GM12878 (cell line): ENCODE data around the gene NTN1. TPM values are rescaled to one million over a fixed set of nuclear protein-coding genes. Genes with fewer than 3 reads are reported as not detected.

Source experiments
- ATAC-seq: fragments of 200-7000 bp; cut with Tn5 transposase; 3 replicates; pipeline ENCODE4 v1.9.1; 2020; ENCODE audit warnings: mild to moderate bottlenecking, moderate library complexity
- BruUV-seq: library from RNA; stranded (reverse); fragments of 400-500 nt; replicated peaks from 2 replicates; lab custom pipeline; 2021; lab: Mats Ljungman, UMichigan
- CTCF ChIA-PET: fragments of 300-600 bp; sonication (Branson Sonifier 250); formaldehyde crosslinking; extraction: SDS; loops from one replicate; lab custom pipeline; 2021; ENCODE audit warnings: inconsistent platforms; lab: Yijun Ruan, JAX
- POLR2A ChIA-PET: fragments of 350-600 bp; formaldehyde crosslinking; extraction: SDS; loops from one replicate; lab custom pipeline; 2021; ENCODE audit warnings: inconsistent platforms; lab: Charles Lee
- RAD21 ChIA-PET: fragments of 300-600 bp; sonication (Branson Sonifier 250); formaldehyde crosslinking; loops from one replicate; lab custom pipeline; 2023; ENCODE audit warnings: antibody characterized with exemption; ENCODE audit not compliant: unreplicated experiment; lab: Charles Lee
- SMC1A ChIA-PET: fragments of 300-600 bp; sonication (Branson Sonifier 250); formaldehyde crosslinking; loops from one replicate; lab custom pipeline; 2023; ENCODE audit not compliant: unreplicated experiment, uncharacterized antibody; lab: Charles Lee
- DNase-seq: peaks from one replicate; pipeline ENCODE4 v3.0.0-alpha.2; 2011; ENCODE audit warnings: low read depth, low spot score
- FAIRE-seq: peaks from 3 replicates; lab custom pipeline; 2011; peaks lifted over from hg19 to GRCh38; lab: Jason Lieb, UNC
- H2AFZ ChIP-seq: 2 replicates; pipeline ENCODE4 v1.6.0; 2011; ENCODE audit warnings: low read depth, low read length, control low read depth; ENCODE audit not compliant: control insufficient read depth
- H3K27ac ChIP-seq: 2 replicates; pipeline ENCODE4 v1.5.1; 2011; ENCODE audit warnings: control low read depth; ENCODE audit not compliant: control insufficient read depth, insufficient read depth
- H3K27me3 ChIP-seq, 2 experiments: replicated peaks in 1 of 2; 2 replicates each; pipeline versions ENCODE4 v1.6.0 to v1.6.1; 2011; ENCODE audit warnings: low read length in 1 of 2; ENCODE audit not compliant: control insufficient read depth in 2 of 2, insufficient read depth in 2 of 2
- H3K36me3 ChIP-seq, 2 experiments: 2 replicates each; pipeline ENCODE4 v1.5.1; 2011; ENCODE audit warnings: low read length in 1 of 2; ENCODE audit not compliant: control insufficient read depth in 2 of 2, insufficient read depth in 2 of 2
- H3K4me1 ChIP-seq: 2 replicates; pipeline ENCODE4 v1.6.1; 2011; ENCODE audit warnings: mild to moderate bottlenecking, low read length, moderate library complexity, mixed read lengths; ENCODE audit not compliant: control insufficient read depth, insufficient read depth
- H3K4me2 ChIP-seq: 2 replicates; pipeline ENCODE4 v1.6.0; 2011; ENCODE audit warnings: control low read depth; ENCODE audit not compliant: control insufficient read depth, insufficient read depth
- H3K4me3 ChIP-seq: fragments of 200-600 bp; sonication (generic); 2 replicates; pipeline ENCODE4 v1.5.1; 2016
- H3K79me2 ChIP-seq: 2 replicates; pipeline ENCODE4 v1.6.0; 2011; ENCODE audit warnings: low read length; ENCODE audit not compliant: control insufficient read depth, insufficient read depth
- H3K9ac ChIP-seq: 2 replicates; pipeline ENCODE4 v1.8.0; 2011; ENCODE audit warnings: low read length, control low read depth, mixed read lengths; ENCODE audit not compliant: control insufficient read depth, insufficient read depth
- H3K9me3 ChIP-seq: replicated peaks from 3 replicates; pipeline ENCODE4 v1.5.1; 2011; ENCODE audit warnings: mild to moderate bottlenecking, low read length; ENCODE audit not compliant: control insufficient read depth, insufficient read depth
- H4K20me1 ChIP-seq: 2 replicates; pipeline ENCODE4 v1.6.0; 2011; ENCODE audit not compliant: control insufficient read depth, insufficient read depth
- ATF2 ChIP-seq: IDR thresholded peaks from 2 replicates; pipeline ENCODE4 v1.6.1; 2012; ENCODE audit warnings: low read length, inconsistent platforms
- ATF7 ChIP-seq: fragments of 450-650 bp; IDR thresholded peaks from 2 replicates; pipeline ENCODE4 v1.6.1; 2016; ENCODE audit warnings: low read depth, mild to moderate bottlenecking
- BRCA1 ChIP-seq: IDR thresholded peaks from 2 replicates; pipeline ENCODE4 v1.6.1; 2011; ENCODE audit warnings: low read depth, low read length, improper control_type of control experiment
- CTCF ChIP-seq, 3 experiments: IDR thresholded peaks in 2 of 3; conservative IDR thresholded peaks in 1 of 3; 2 replicates each; pipeline ENCODE4 v1.5.1; 2011; ENCODE audit warnings: low read depth in 3 of 3, low read length in 3 of 3, mild to moderate bottlenecking in 3 of 3, control low read depth in 2 of 3, moderate library complexity in 2 of 3, inconsistent platforms in 1 of 3, mixed read lengths in 1 of 3; ENCODE audit not compliant: control insufficient read depth in 2 of 3, insufficient read depth in 1 of 3; ENCODE audit errors: extremely low read depth in 1 of 3
- E2F8 ChIP-seq: fragments of 450-650 bp; IDR thresholded peaks from 2 replicates; pipeline ENCODE4 v1.6.1; 2018; ENCODE audit warnings: mild to moderate bottlenecking, low read depth, moderate library complexity; ENCODE audit not compliant: partially characterized antibody
- HCFC1 ChIP-seq: fragments of 150-350 bp; IDR thresholded peaks from 2 replicates; pipeline ENCODE4 v1.6.1; 2014; ENCODE audit warnings: low read length
- HDGF ChIP-seq: fragments of 450-650 bp; IDR thresholded peaks from 2 replicates; pipeline ENCODE4 v1.6.1; 2016; ENCODE audit warnings: antibody characterized with exemption
- IRF3 ChIP-seq: fragments of 450-650 bp; IDR thresholded peaks from 2 replicates; pipeline ENCODE4 v1.6.1; 2014; ENCODE audit warnings: mild to moderate bottlenecking
- KDM1A ChIP-seq: fragments of 200-600 bp; sonication (generic); IDR thresholded peaks from 2 replicates; pipeline ENCODE4 v1.6.1; 2016; ENCODE audit warnings: borderline replicate concordance
- MEF2A ChIP-seq: IDR thresholded peaks from 2 replicates; pipeline ENCODE4 v1.6.1; 2011; ENCODE audit warnings: low read depth, mild to moderate bottlenecking, low read length, moderate library complexity; ENCODE audit not compliant: insufficient read depth
- NFXL1 ChIP-seq: fragments of 450-650 bp; IDR thresholded peaks from 2 replicates; pipeline ENCODE4 v1.6.1; 2017; ENCODE audit warnings: antibody characterized with exemption, mild to moderate bottlenecking, borderline replicate concordance
- PAX8 ChIP-seq: fragments of 450-650 bp; IDR thresholded peaks from 2 replicates; pipeline ENCODE4 v1.6.1; 2017; ENCODE audit warnings: mild to moderate bottlenecking, moderate library complexity
- POLR2A ChIP-seq: IDR thresholded peaks from 2 replicates; pipeline ENCODE4 v1.6.1; 2011; ENCODE audit warnings: low read depth, mild to moderate bottlenecking, low read length
- RAD21 ChIP-seq: IDR thresholded peaks from 2 replicates; pipeline ENCODE4 v1.6.1; 2011; ENCODE audit warnings: mild to moderate bottlenecking, low read depth, low read length, moderate library complexity; ENCODE audit not compliant: insufficient read depth
- RB1 ChIP-seq: fragments of 450-650 bp; formaldehyde crosslinking; IDR thresholded peaks from 2 replicates; pipeline ENCODE4 v1.6.1; 2017; ENCODE audit warnings: mild to moderate bottlenecking, borderline replicate concordance
- SP1 ChIP-seq: IDR thresholded peaks from one replicate; pipeline ENCODE4 v1.6.1; 2011; ENCODE audit warnings: low read depth, low read length
- SREBF1 ChIP-seq: IDR thresholded peaks from 2 replicates; pipeline ENCODE4 v1.6.1; 2012; ENCODE audit warnings: mild to moderate bottlenecking, low read length
- TCF12 ChIP-seq: IDR thresholded peaks from 2 replicates; pipeline ENCODE4 v1.6.1; 2011; ENCODE audit warnings: low read depth, mild to moderate bottlenecking, low read length
- ZNF24 ChIP-seq: fragments of 450-650 bp; IDR thresholded peaks from 2 replicates; pipeline ENCODE4 v1.6.1; 2017; ENCODE audit warnings: antibody characterized with exemption, mild to moderate bottlenecking
- ZNF274 ChIP-seq: IDR thresholded peaks from one replicate; pipeline ENCODE4 v1.8.0; 2011; ENCODE audit not compliant: insufficient read length, insufficient read depth
- WGBS: methylation state at CpG from one replicate; pipeline ENCODE4 v1.1.6; 2016; ENCODE audit warnings: low lambda C conversion rate; ENCODE audit not compliant: insufficient replicate concordance, insufficient coverage; ENCODE audit errors: missing lambda C conversion rate; 5-methylcytosine and 5-hydroxymethylcytosine counted together
- in situ Hi-C: fragments of 300-500 bp; cut with MboI; formaldehyde crosslinking; loops from 9 replicates; pipeline ENCODE4 v1.14.3; 2018; ENCODE audit warnings: mixed read lengths
- intact Hi-C: fragments of 100-400 bp; cut with micrococcal nuclease; formaldehyde crosslinking; loops from one replicate; pipeline ENCODE4 v1.14.2; 2022; ENCODE audit not compliant: unreplicated experiment
- polyA plus RNA-seq, 11 experiments: library from polyadenylated mRNA; depleted of rRNA in 4 of 11; unstranded in 6 of 11; stranded (reverse) in 5 of 11; fragments of >200 nt; fragmentation: Nextera tagmentation in 4 of 11; fragmentation: Illumina TruSeq in 1 of 11; extraction: Ambion mirVana in 4 of 11; extraction: Trizol in 1 of 11; gene quantifications; 1 replicate in 1 of 11; 2 replicates in 10 of 11; pipeline versions ENCODE4 v1.2.1 to v1.2.3, GENCODE V29; 2011 to 2016; ENCODE audit warnings: inconsistent platforms in 2 of 11, missing spikeins in 2 of 11, low read depth in 1 of 11
- total RNA-seq, 4 experiments: library from RNA; depleted of rRNA in 3 of 4; stranded (reverse); fragments of >200 nt in 3 of 4; fragmentation: Illumina TruSeq in 1 of 4; extraction: Trizol in 1 of 4; gene quantifications; 2 replicates each; pipeline versions ENCODE4 v1.2.1 to v1.2.3, GENCODE V29; 2013 to 2021

NTN1 gene
- total and polyA plus RNA-seq, 10 of the 15 experiments (the other 5 are each of a cell fraction or from before 2014, with no cell fraction given), result 0.02 to 0.89 (median 0.35) TPM

GRCh38 chr17:9051561-9051960 is 30.3 kb downstream of the NTN1 start (continued):
- no peak for TF ChIP-seq MEF2A
- no peak for TF ChIP-seq RB1
- no peak for TF ChIP-seq SREBF1

- Histone ChIP-seq H2AFZ (no peak overlapping the region), H3K4me1 (no peaks in the 10 kb centered on the region), H3K9ac (no peak overlapping the region), H3K9me3 (no peaks in the 10 kb centered on the region; the same call in 1 of the 3 replicates), H3K27ac (no peak overlapping the region), H3K4me2 (no peak overlapping the region), H4K20me1 (no peaks in the 10 kb centered on the region), H3K27me3 (no peaks in the 10 kb centered on the region; a peak in 1 of 4 replicates), H3K4me3 (no peak overlapping the region), H3K79me2 (no peaks in the 10 kb centered on the region), H3K36me3 (no peaks in the 10 kb centered on the region)
- RAD21 ChIA-PET, result no interaction called here
- SMC1A ChIA-PET, result no interaction called here
- ATAC-seq, result no peak
- no peak for DNase-seq
- no peak for FAIRE-seq
- BruUV-seq, result no TSS peak
- intact Hi-C loops, result no loop called here
- in situ Hi-C loops, result no loop called here
- WGBS, result 29% methylated on average over 6 of the region's 6 CpGs
- POLR2A ChIA-PET, result no interaction called here
- CTCF ChIA-PET, result no interaction called here
- no peak for TF ChIP-seq SP1
- TF ChIP-seq KDM1A, result no peak
- TF ChIP-seq E2F8, result no peak
- no peak for TF ChIP-seq RAD21
- no peak for TF ChIP-seq POLR2A
- TF ChIP-seq IRF3, result no peak
- no peak for TF ChIP-seq HCFC1
- TF ChIP-seq ZNF24, result no peak
- TF ChIP-seq ATF7, result no peak
- TF ChIP-seq HDGF, result no peak
- no peak for TF ChIP-seq ATF2
- TF ChIP-seq NFXL1, result no peak
- no peak for TF ChIP-seq TCF12
- no peak for TF ChIP-seq BRCA1
- no peak for TF ChIP-seq CTCF (IDR thresholded peaks at IDR 0.05 in 2 of 3, conservative IDR thresholded peaks at IDR 0.05 in 1 of 3; ENCODE audit: control insufficient read depth in 2 of 3, extremely low read depth in 1 of 3, insufficient read depth in 1 of 3, low read depth in 3 of 3, low read length in 3 of 3)
- TF ChIP-seq PAX8, result no peak
- TF ChIP-seq ZNF274, result no peak
Observed at GRCh38 chr17:9052921-9053320, 31.6 kb downstream of the NTN1 start.
